GM12864 (cell line): ENCODE results near the gene OR10AD1.
"Not testable (repeated sequence)": the region's sequence is repeated elsewhere in the genome, so short reads cannot be mapped to it uniquely, and the experiment has no call there.

Source experiments
- DNase-seq: peaks from one replicate; pipeline ENCODE4 v3.0.0-alpha.2; 2011; ENCODE audit warnings: low read depth
- H3K4me3 ChIP-seq: 2 replicates; pipeline ENCODE4 v1.5.1; 2011; ENCODE audit warnings: mild to moderate bottlenecking, low read depth, low read length, control low read depth
- TF ChIP-seq, protein P1 (sequence below): IDR thresholded peaks from 2 replicates; pipeline ENCODE4 v1.5.1; 2011; ENCODE audit warnings: low read depth, mild to moderate bottlenecking, moderate library complexity, low read length, control low read depth, inconsistent platforms; ENCODE audit errors: missing control alignments

Gene OR10AD1

DNA sequence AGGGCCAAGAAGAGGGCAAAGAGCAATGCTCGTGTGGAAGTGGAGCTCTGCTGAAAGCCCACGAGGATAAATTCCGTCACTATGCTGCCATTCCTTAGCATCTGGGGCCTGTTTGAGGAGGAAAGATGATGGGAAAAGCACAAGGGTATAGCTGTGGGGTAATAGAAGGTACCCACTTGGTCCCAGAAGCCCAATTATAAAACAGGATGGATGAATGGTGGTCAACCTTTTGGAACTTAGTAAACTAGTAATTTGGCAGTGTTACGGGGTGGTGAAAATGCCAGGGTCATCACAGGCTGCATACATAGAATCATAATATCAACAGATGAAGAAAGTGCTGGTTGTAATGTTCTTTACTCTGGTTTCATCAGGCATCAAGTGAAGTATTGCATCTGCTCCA lies at the start of gene OR10AD1:
TSS of gene OR10AD1 (minus strand) at position 101 of the 400 bp plus-strand sequence. CDS start at position 101, 0 bp downstream.
- DNase-seq, result no peak
- no peak within 1 kb of the TSS for H3K4me3 ChIP-seq
- TF ChIP-seq, protein P1, sequence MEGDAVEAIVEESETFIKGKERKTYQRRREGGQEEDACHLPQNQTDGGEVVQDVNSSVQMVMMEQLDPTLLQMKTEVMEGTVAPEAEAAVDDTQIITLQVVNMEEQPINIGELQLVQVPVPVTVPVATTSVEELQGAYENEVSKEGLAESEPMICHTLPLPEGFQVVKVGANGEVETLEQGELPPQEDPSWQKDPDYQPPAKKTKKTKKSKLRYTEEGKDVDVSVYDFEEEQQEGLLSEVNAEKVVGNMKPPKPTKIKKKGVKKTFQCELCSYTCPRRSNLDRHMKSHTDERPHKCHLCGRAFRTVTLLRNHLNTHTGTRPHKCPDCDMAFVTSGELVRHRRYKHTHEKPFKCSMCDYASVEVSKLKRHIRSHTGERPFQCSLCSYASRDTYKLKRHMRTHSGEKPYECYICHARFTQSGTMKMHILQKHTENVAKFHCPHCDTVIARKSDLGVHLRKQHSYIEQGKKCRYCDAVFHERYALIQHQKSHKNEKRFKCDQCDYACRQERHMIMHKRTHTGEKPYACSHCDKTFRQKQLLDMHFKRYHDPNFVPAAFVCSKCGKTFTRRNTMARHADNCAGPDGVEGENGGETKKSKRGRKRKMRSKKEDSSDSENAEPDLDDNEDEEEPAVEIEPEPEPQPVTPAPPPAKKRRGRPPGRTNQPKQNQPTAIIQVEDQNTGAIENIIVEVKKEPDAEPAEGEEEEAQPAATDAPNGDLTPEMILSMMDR, result no peak

GRCh38 chr12:48247181-48247966 lies 44.3 kb upstream of the OR10AD1 start:
- TF ChIP-seq, protein P1, result no peak

DNA sequence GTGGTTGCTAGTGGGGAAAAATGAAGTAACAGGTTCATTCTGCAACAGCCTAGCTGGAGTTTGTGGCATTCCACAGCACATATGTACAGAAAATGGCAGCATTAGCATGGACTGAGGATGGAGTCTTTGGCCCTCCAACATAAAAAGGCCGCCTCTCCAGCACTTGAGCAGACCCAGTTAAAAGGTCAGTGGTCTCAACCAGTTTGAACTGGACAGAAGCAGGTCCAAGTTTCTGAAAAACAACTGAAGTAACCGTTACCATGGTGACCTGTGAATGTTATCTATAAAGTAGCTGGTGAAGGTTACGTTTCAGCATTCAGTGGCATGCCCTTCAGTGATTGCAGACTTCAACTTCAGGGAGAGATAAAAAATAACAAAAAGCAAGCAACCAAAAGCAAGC lies 34.1 kb upstream of the OR10AD1 start:
- TF ChIP-seq, protein P1, result no peak
- no peak for DNase-seq
- no peak overlapping the region for H3K4me3 ChIP-seq

More at GRCh38 chr12:48247181-48247966, 44.3 kb upstream of the OR10AD1 start:
- no peak overlapping the region for H3K4me3 ChIP-seq
- DNase-seq, result no peak

GRCh38 chr12:48235796-48236333 lies 32.8 kb upstream of the OR10AD1 start:
- no peak for DNase-seq
- no peak overlapping the region for H3K4me3 ChIP-seq
- TF ChIP-seq, protein P1, result no peak

DNA sequence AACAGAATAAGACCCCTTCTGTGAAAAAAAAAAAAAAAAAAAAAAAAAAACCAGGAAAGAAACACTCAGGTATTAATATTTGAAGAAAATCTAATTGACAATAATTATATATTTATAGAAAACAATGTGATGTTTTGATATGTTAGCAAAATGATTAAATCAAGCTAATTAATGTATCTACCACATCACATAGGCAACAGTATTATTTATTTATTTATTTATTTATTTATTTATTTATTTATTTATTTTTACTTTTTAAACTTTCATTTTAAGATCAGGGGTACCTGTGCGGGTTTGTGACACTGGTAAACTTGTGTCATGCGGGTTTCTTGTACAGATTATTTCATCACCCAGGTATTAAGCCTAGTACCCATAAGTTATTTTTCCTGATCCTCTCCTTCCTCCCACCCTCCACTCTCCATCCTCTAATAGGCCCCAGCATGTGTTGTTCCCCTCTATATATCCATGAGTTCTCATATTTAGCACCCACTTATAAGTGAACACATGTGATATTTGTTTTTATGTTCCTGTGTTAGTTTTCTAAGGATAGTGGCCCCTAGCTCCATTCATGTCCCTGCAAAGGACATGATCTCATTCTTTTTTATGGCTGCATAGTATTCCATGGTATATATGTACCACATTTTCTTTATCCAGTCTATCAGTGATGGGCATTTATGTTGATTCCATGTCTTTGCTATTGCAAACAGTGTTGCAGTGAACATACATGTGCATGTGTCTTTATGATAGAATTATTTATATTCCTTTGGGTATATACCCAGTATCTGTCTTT lies 28.3 kb upstream of the OR10AD1 start:
- H3K4me3 ChIP-seq, DNase-seq: not testable (repeated sequence)

- H3K4me3 ChIP-seq, DNase-seq: not testable (repeated sequence)
Measured at GRCh38 chr12:48224533-48224932, 21.4 kb upstream of the OR10AD1 start.

- H3K4me3 ChIP-seq, result no peak overlapping the region
- TF ChIP-seq, protein P1, result no peak
- no peak for DNase-seq
Measured at GRCh38 chr12:48221645-48222044, 18.6 kb upstream of the OR10AD1 start.
